Activated CD4-positive, alpha-beta T cell treated with anti-CD3 and anti-CD28 coated beads, Interleukin-2, Interleukin-6, amounts not matched to agents 100 ng/mL and 50 ng/mL, durations not matched to agents 16 hours and 8 hours (primary cell): ENCODE results near the gene CNDP2.

Experiments
- DNase-seq: peaks from one replicate; pipeline ENCODE4 v3.0.0-alpha.2; 2020

CNDP2 gene

GRCh38 chr18:74495581-74496507 lies at the start of gene CNDP2:
Gene CNDP2 (plus strand): TSS chr18:74496363. CDS start chr18:74499974, 3,611 bp downstream.
- DNase-seq: peak; percentile 100

DNA sequence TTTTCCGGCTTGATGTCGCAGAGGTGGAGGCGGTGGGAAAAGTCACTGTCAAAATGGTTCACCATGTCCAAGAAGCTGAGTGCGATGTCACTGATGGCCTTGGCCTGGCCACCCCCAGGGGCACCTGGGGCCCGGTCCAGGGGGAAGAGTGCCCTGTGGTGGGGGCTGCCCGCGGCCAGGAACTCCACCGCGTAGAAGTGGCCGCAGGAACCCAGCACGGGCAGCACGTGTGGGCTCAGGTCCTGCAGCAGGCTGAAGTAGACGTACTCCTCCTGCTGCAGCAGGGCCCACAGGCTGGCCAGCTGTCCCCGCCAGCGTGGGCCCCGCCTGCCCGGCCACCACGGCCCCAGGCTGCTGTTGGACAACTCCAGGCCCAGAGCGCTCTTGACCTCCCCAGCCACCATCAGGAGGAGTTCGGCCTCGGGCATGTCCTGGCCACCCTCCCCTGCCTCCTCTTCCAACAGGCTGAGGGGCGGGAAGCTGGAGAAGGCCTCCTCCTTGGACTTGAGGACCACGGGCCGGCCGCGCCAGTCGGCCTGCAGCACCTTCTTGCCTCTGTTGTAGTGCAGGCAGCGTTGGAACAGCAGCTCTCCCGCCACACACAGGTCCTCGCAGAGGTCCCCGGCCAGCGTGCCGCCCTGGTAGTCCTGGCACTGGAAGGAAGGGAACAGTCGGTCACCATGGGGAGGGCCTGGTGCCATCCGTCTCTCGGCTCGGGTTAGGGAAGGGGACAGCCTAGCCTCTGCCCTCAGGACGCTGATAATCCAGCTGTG lies 49.3 kb upstream of the CNDP2 start:
- no peak for DNase-seq

GRCh38 chr18:74447404-74448152 lies 48.6 kb upstream of the CNDP2 start:
- DNase-seq: no peak

GRCh38 chr18:74450626-74451025 lies 45.5 kb upstream of the CNDP2 start:
- no peak for DNase-seq

DNA sequence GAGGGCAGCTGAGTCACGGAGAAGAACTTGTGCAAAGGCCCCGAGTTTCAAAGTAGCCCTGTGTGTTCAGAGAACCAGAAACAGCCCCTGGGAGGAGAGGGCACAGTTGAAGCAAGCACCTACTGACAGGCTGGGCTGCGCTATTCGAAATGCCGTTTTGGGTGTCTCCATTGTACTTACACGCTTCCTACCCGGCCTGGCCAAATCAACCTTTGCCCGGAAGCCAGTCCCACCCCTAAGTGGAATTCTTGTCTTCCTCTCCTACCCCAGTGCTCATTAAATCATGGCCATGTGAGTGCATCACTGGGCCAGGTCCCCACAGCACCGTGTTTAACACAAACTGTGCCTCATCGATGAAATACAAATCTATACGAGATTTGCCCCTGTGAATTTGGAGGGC lies 45.0 kb upstream of the CNDP2 start:
- no peak for DNase-seq

DNA sequence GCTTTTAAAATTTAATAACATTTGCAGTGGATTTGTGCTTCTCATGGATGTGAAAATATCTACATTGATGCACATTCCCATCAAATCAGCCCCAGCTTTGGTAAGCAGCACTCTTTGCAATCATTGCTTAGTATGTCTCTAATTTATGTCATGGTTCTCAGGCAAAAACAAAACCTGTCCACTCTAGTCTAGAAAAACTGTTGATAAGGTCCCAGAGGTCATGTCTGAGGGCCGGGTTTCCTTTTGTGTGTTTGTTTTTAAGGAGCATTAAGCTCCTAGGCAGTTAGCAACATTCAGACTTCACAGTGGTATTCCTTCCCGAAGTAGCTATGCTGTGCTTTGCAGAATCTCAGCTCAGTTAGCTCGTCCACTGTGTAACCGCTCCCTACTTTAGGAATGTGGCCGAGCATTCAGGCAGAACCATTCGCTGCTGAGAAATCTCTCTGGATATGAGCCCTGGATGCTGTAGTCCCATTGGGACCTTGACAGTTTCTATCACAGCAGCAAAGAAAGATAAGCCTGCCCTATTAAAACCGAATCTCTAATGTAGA lies 43.1 kb upstream of the CNDP2 start:
- DNase-seq: no peak

DNA sequence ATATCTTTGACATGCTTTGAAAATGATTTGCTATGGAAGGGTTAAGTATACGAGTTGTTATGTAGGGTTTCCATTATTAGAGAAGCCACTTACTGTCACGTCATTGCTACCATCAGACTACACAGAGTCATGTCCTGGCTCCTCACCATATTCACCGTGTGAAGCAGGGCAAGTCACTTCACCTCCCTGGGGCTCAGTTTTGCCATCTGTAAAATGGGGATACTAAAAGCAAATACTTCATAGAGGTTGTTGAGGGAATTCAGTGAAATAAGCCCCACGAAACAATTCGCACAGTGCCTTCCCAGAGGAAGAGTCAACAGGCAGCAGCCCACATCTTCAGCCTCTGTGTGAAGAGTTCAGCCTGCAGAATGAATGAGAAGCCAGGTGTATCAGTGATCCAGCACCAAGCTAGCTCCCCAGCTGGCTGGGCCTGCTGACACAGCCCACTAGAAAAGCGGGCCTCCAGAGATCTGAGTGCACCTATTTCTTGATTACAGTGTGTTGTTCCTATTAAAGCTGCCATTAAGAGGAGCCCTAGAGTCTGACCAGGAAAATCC lies 42.4 kb upstream of the CNDP2 start:
- DNase-seq: no peak

- no peak for DNase-seq
Measured at GRCh38 chr18:74454279-74454751, 41.8 kb upstream of the CNDP2 start.

GRCh38 chr18:74455386-74455785 lies 40.8 kb upstream of the CNDP2 start:
- no peak for DNase-seq

DNA sequence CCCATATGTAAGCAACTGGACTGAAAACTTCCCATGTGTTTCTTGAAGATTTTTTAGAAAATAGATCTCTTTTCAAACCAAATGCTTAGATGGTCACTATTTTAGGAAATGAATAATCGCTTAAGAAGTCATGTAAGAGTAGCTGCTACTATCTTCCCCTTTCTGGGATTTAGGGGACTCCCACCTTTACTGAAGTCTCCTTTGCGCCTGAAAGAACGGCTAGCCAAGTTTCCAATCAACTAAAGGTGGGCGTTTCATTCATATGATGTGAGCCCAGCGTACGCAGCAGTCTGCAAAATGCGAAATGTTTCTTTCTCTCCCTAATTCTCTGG lies 40.2 kb upstream of the CNDP2 start:
- DNase-seq: no peak

DNA sequence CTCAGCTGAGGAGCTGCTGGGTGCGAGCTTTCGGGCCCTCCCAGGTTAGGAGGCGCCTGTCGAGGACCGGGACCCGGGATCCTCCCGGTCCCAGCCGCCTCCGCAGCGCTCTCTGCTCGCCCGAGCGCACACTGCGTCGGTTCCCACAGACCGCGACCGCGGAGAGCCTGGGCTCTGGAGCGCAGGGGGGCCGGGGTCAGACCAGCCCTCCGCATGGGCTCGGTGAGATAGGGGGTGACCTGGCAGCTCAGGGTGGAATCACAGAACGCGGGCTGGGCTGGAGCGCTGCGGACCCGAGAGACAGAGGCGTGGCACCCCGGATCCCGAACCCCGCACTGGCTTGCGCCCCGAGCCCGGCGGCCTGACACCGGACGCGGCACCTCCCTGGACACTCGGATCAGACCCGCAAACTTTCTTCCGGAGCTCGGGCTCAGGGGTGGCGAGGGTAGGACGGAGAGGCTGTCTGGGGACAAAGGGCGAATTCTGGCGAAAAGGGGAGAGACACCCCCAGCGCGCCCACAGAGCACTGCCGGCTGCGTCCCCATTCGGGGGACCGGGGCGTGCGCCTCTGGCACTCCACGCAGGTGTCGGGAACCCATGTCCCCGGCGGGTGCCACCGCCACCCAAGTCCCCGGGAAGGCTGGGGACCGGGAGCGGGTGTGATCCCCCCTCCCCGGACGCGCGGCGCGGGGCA lies 39.7 kb upstream of the CNDP2 start:
- DNase-seq: no peak

- DNase-seq: no peak
Measured at GRCh38 chr18:74457043-74457724, 39.0 kb upstream of the CNDP2 start, which contains the start of gene DIPK1C. Gene DIPK1C (minus strand): TSS chr18:74457308. CDS start chr18:74457259, 49 bp downstream.

GRCh38 chr18:74457725-74458421 lies 38.3 kb upstream of the CNDP2 start:
- no peak for DNase-seq

DNA sequence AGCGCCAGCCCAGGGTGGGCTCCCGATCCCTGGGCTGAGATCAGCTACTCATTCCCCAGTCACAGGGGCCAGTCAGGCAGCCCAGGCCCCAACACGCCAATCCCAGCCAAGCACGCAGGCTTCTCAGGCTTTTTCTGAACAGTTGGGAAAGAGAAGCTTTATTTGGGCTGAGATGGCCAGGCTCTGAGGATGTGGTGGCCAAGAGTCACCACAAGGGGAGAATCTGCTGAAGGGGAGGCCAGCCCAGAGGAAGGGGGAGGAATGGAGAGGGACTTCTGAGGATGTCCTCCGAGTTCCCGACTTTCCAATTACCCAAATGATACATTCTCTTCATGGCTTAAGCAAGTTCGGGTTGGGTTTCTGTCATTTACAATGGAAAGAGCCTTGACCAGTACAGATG lies 36.3 kb upstream of the CNDP2 start:
- DNase-seq: no peak

DNA sequence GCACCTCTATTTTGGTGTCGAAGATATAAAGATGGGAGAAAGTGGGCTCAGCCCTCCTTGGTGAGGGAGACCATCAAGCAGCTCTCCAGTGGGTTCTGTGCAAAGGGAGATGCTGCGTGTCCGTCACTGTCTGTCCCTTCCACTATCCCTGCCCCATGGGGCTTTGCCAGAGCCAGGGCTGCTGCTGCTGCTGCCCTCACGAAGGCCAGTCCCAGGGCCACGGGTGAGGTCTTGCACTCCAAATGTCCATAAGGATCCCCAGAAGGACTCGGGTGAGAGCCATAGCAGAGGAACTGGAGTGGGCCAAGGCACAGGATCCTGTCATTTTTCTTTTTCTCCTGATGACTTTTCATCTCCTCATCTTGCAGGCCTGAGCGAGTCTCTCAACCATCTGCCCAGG lies 35.3 kb upstream of the CNDP2 start:
- no peak for DNase-seq

DNA sequence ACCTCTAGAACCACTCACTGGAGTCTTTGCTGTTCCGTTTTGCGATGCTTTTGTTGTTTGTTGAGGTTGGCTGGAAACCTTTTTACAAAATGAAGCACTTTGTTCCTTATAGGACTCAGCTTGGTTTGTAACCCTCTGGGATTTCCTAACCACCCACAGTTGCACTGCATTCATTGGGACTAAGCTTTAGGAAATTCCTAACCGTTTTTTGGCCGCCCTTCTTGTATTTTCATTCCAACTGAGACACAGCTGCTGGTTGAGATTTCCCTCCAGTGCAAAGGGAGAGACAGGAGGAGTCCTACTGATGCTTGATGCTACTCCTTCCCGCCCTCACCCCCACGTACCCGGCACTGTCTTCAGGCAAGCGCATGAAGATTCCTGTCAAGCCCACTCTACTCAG lies 32.9 kb upstream of the CNDP2 start:
- DNase-seq: no peak

DNA sequence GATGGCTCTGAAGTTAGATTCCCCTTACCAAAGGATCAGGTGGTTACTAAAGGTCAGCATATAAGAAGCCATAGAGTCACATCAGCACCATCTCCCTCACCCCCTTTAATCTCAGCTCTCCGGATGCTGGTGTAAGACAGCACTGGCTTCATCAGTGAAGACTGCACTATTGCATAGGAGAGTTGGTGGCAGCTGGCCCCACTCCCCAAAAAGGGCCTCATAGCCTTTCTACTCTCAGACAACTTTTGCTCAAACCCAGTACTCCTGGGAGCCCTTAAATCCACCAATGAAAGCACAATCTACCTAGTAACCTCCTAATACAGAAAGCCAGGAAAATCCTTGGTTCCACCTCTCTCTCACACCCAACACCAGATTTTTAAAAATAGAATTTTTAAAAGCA lies 32.2 kb upstream of the CNDP2 start:
- no peak for DNase-seq

DNA sequence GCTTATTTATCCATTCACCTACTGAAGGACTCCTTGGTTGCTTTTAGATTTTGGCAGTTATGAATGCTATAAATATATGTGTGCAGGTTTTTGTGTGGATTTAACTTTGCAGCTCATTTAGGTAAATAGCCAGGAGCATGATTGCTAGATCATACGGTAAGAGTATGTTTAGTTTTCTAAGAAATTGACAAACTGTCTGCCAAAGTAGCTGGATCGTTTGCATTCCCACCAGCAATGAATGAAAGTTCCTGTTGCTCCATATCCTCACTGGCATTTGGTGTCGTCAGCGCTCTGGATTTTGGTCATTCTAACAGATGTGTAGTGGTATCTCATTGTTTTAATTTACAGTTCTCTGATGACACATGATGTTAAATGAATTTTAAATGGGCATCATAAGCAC lies 30.4 kb upstream of the CNDP2 start:
- DNase-seq: no peak

DNA sequence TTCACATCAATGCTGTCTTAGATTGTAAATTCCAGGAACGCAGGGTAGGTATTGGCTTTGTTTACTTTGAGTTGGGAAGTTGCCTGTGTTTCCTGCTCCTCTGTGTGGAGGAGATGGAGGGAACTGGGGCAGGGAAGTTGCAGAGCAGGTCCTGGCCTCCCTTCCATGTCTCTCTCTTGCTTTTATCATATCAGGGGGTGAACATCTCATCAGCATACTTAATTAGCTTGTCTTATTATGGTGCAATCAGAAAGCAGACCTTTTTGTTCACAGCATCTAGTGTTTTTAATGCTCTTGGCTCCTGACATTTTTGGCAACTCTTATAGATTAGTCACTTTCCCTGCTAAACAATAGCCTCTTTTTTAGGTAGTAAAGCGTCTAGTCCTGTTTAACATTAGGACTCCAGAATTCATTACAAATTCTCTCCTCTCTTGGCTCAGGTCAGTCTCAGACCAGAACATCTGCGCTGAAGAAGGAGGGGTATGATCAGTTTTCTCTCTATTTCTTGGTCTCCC lies 27.6 kb upstream of the CNDP2 start:
- no peak for DNase-seq

- no peak for DNase-seq
Measured at GRCh38 chr18:74472312-74472711, 23.9 kb upstream of the CNDP2 start.
